Skeletal muscle cell (primary cell): ENCODE results near the gene NCOA3.

ENCODE experiments used
- DNase-seq: peaks from one replicate; pipeline ENCODE4 v3.0.0-alpha.2; 2010; ENCODE audit warnings: low read depth
- H3K4me3 ChIP-seq: 2 replicates; pipeline ENCODE4 v1.5.1; 2011; ENCODE audit warnings: low read depth, mild to moderate bottlenecking, control low read depth, low read length, moderate library complexity

The NCOA3 gene

DNA sequence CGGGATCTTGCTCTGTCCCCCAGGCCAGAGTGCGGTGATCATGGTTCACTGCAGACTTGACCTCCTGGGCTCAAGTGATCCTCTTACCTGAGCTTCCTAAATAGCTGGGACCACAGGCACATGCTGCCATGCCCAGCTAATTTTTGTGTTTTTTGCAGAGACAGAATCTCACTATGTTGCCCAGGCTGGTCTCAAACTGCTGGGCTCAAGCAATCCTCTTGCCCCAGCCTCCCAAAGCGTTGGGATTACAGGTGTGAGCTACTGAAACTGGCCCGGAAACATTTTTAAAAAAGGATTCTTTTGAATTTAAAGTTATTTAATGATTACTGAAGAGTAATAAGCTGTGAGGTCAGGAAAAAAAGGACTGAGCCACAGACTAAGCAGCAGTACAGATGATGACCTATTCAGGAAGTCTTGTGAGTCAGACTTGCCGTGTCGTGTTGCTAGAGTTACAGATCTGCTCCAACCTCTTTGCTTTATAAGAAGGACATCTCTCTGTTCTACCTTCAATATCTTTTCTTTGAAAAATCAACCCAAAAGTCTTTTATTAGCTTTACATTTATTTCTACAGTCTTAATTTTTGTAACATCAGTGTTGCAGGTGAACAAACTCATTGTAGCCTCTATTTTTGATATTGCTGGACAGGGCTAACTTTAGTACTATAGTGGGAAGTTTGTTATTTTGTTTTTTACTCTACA, 108.7 kb downstream of the NCOA3 start:
- H3K4me3 ChIP-seq: no peak overlapping the region
- DNase-seq: peak; percentile 55

- DNase-seq: no peak
- no peak overlapping the region for H3K4me3 ChIP-seq
Measured at GRCh38 chr20:47610945-47611250, 109.2 kb downstream of the NCOA3 start.

- H3K4me3 ChIP-seq: no peak overlapping the region
- DNase-seq: no peak
Measured at GRCh38 chr20:47611785-47612184, 110.1 kb downstream of the NCOA3 start.

DNA sequence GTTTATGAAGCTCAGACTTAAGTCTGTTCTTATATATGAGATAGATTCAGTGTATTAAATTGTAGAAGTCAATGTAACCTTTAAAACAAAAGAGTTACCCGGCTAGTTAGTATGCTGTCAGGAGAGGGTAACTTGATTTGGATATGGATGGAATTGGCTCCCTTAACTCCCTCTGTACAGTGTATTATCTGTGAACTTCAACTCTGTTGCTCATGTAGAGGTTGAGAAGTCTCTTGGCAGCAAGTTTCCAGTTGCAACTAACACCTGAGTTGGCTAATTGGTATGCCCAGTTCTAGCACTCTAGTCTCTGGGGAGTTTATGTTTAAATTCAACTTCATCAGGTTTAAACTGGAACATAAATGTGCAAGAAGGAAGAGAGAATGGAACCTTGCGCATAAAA, 111.0 kb downstream of the NCOA3 start:
- H3K4me3 ChIP-seq: no peak overlapping the region
- DNase-seq: no peak

GRCh38 chr20:47614703-47615309, 113.1 kb downstream of the NCOA3 start:
- no peak for DNase-seq

GRCh38 chr20:47618479-47618878, 116.8 kb downstream of the NCOA3 start:
- no peak for DNase-seq
- no peak overlapping the region for H3K4me3 ChIP-seq

More at GRCh38 chr20:47614703-47615309, 113.1 kb downstream of the NCOA3 start:
- no peak overlapping the region for H3K4me3 ChIP-seq

- DNase-seq: peak; percentile 34
- no peak overlapping the region for H3K4me3 ChIP-seq
Measured at GRCh38 chr20:47620808-47621805, 119.4 kb downstream of the NCOA3 start.

DNA sequence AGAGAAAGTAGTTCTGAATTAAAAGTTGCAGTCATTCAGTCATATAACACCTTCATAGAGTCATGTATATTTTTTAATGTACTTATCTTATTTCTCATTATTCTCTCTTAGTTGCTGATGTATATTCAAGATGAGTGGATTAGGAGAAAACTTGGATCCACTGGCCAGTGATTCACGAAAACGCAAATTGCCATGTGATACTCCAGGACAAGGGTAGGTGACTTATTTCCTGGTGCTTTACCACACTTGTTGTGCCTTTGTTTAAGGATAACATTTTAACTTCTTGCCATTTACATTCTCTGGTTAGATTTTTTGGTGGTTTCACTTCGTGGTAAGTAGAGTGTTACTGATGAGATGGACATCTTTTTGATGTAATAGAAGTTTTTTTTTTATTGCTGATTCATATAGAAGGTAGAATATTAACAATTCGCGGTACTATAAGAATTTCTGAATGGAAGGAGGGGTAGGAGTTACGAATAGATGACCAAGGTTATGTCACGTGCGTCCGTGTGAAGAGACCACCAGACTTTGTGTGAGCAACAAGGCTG, 120.5 kb downstream of the NCOA3 start:
- DNase-seq: no peak
- no peak overlapping the region for H3K4me3 ChIP-seq

- no peak for DNase-seq
- no peak overlapping the region for H3K4me3 ChIP-seq
Measured at GRCh38 chr20:47623206-47623605, 121.5 kb downstream of the NCOA3 start.

DNA sequence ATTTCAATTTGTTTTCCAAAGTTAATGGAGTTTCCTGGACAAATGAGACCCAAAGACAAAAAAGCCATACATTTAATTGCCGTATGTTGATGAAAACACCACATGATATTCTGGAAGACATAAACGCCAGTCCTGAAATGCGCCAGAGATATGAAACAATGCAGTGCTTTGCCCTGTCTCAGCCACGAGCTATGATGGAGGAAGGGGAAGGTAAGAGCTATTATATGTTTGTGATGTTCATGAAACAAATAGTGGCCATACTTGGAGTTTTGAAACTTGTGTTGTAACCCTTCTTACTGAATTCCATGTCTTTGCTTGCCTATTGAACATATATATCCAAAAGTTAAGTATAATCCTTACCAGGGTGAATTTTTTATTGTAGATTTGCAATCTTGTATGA, 125.9 kb downstream of the NCOA3 start:
- H3K4me3 ChIP-seq: no peak overlapping the region
- no peak for DNase-seq

DNA sequence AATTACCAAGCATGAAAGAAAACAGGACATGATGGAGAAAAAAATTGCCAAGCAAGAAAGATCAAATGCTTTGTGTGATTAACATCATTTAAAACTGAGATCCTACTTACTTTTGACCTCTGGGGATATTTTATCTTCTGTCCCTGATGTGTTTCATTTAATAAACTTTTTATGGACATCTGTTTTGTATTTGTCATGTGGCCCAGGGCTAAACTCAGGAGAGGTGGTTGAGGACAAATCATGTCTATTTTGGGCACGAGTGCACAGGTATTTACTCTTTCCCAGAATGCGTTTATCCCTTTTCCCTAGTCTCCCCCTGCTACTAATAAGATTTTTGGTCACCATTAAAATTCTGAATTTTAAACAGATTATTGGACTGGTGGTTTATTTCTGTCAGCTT, 128.2 kb downstream of the NCOA3 start:
- no peak for DNase-seq

DNA sequence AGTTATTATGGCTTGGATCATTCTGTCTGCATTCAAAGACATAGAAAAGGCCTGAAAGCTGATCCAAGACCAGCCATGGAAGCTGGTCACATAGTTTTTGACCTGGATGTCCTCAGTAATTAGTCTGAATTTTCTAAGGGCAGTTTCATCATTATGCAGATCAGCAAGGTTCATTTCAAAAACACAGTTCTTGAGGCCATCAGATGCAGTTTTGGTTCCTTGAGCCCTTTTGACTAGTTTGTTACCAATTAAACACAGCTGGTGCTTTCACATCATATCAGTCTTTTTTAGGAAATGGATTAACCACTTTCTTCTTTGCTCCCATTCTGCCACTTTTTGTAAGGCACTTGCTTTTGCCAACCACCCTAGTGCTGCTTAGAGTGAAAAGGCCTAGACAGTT, 129.4 kb downstream of the NCOA3 start:
- DNase-seq: no peak

More for the DNA sequence above, 128.2 kb downstream of the NCOA3 start:
- no peak overlapping the region for H3K4me3 ChIP-seq

GRCh38 chr20:47635256-47635655, 133.6 kb downstream of the NCOA3 start:
- DNase-seq: no peak
- no peak overlapping the region for H3K4me3 ChIP-seq

More for the DNA sequence above, 129.4 kb downstream of the NCOA3 start:
- no peak overlapping the region for H3K4me3 ChIP-seq

GRCh38 chr20:47638851-47639250, 137.2 kb downstream of the NCOA3 start:
- H3K4me3 ChIP-seq: no peak overlapping the region
- DNase-seq: no peak

DNA sequence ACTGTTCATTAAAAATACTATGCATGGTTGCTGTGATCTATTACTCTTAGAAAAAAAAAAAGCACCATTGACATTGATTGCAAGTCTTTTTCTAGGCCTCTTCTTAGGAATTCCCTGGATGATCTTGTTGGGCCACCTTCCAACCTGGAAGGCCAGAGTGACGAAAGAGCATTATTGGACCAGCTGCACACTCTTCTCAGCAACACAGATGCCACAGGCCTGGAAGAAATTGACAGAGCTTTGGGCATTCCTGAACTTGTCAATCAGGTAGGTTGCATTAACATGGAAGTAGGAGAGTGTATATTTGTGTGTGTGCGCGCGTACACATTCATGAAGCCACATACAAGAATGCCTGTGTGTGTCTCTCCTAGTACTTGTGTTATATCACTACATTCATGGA, 140.4 kb downstream of the NCOA3 start:
- no peak for DNase-seq
- no peak overlapping the region for H3K4me3 ChIP-seq

- DNase-seq: no peak
- no peak overlapping the region for H3K4me3 ChIP-seq
Measured at GRCh38 chr20:47642624-47643023, 140.9 kb downstream of the NCOA3 start.

DNA sequence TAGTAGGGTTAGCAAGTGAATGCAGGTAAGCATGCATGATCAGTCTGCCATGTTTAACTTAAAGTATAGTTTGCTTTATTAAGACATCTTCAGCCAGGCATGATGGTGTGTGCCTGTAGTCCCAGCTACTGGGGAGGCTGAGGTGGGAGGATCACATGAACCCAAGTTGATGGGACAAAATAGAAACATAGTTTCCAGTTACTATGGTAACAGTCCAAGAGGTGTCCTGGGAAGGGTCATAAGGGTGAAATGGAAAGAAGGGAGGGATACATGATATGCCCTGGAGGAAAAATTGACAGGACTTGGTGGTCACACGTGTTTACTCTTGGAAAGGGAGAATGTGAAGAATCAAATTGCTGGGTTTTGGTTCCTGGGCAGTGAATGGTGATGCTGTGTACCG, 143.9 kb downstream of the NCOA3 start:
- no peak for DNase-seq
- no peak overlapping the region for H3K4me3 ChIP-seq

DNA sequence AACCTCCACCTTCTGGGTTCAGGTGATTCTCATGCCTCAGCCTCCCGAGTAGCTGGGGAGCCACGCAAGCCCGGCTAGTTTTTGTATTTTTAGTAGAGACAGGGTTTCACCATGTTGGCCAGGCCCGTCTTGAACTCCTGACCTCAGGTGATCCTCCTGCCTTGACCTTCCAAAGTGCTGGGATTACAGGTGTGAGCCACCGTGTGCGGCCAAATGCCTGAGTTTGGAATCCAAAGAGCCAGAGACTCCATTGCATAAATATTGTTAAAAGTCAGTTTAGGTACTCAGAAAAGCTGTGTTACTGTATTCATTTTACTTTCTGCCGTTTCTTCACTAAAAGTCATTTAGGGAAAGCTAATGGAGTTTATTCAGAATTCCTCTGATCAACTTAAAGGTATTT, 146.3 kb downstream of the NCOA3 start:
- DNase-seq: no peak
- H3K4me3 ChIP-seq: no peak overlapping the region

DNA sequence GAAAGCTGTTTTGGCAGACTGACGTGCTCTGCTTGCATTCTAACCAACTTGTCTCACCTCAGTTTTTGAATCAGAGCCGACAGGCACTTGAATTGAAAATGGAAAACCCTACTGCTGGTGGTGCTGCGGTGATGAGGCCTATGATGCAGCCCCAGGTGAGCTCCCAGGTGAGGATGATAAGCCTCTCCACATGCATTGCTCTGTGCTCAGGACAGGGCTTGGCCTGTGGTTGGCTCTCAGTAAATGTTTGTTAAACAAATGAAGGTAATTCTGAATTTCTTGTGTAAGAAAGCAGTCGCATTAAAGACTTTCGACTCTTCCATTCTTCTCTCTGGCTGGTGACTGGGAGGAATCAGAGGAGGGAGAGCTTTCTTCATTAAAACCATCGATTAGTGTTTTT, 147.3 kb downstream of the NCOA3 start:
- DNase-seq: no peak

DNA sequence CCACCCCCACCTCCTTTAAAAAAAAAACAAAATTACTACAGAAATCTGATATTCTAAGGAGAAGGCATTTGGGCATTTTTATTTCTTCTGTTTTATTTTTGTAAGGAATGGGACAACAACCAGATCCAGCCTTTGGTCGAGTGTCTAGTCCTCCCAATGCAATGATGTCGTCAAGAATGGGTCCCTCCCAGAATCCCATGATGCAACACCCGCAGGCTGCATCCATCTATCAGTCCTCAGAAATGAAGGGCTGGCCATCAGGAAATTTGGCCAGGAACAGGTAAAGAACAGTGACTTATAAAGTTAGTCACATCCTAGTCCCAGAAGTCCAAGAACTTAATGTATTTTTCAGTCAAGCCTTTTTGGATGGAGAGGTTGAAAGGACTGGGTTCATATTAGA, 150.6 kb downstream of the NCOA3 start:
- no peak for DNase-seq
- no peak overlapping the region for H3K4me3 ChIP-seq

More for the DNA sequence above, 147.3 kb downstream of the NCOA3 start:
- H3K4me3 ChIP-seq: no peak overlapping the region
